Astrocyte (in vitro differentiated cells and primary cell): Measurements from ENCODE around the gene DIDO1. TPM values are rescaled to one million over a fixed set of nuclear protein-coding genes. Genes with fewer than 3 reads are reported as not detected.

Experiments
- DNase-seq: peaks from one replicate; pipeline ENCODE4 v3.0.0-alpha.2; 2010; ENCODE audit warnings: low read depth
- FAIRE-seq: peaks from 2 replicates; lab custom pipeline; 2011; peaks lifted over from hg19 to GRCh38; lab: Jason Lieb, UNC
- H2AFZ ChIP-seq: 2 replicates; pipeline ENCODE4 v1.6.0; 2012; ENCODE audit warnings: low read depth, low read length, inconsistent platforms
- H3K27ac ChIP-seq: 2 replicates; pipeline ENCODE4 v1.5.1; 2011; ENCODE audit warnings: low read depth, low read length, inconsistent platforms
- H3K27me3 ChIP-seq: 2 replicates; pipeline ENCODE4 v1.6.0; 2011; ENCODE audit warnings: low read length, inconsistent platforms; ENCODE audit not compliant: insufficient read depth
- H3K36me3 ChIP-seq: 2 replicates; pipeline ENCODE4 v1.5.1; 2011; ENCODE audit warnings: low read length, inconsistent platforms; ENCODE audit not compliant: insufficient read depth
- H3K4me1 ChIP-seq: 2 replicates; pipeline ENCODE4 v1.5.1; 2011; ENCODE audit warnings: low read length, inconsistent platforms; ENCODE audit not compliant: insufficient read depth
- H3K4me2 ChIP-seq: 2 replicates; pipeline ENCODE4 v1.6.0; 2012; ENCODE audit warnings: low read length, inconsistent platforms
- H3K4me3 ChIP-seq: 2 replicates; pipeline ENCODE4 v1.5.1; 2011; ENCODE audit warnings: low read depth, mild to moderate bottlenecking, low read length, inconsistent platforms; ENCODE audit not compliant: insufficient read depth
- H3K79me2 ChIP-seq: 2 replicates; pipeline ENCODE4 v1.6.0; 2012; ENCODE audit warnings: mild to moderate bottlenecking, low read length, inconsistent platforms; ENCODE audit not compliant: insufficient read depth
- H3K9ac ChIP-seq: 2 replicates; pipeline ENCODE4 v1.6.0; 2012; ENCODE audit warnings: mild to moderate bottlenecking, low read length, inconsistent platforms
- H3K9me3 ChIP-seq: 2 replicates; pipeline ENCODE4 v1.5.1; 2012; ENCODE audit warnings: low read depth, mild to moderate bottlenecking, low read length, inconsistent platforms; ENCODE audit not compliant: insufficient read depth
- H4K20me1 ChIP-seq: 2 replicates; pipeline ENCODE4 v1.6.0; 2012; ENCODE audit warnings: low read length, inconsistent platforms; ENCODE audit not compliant: insufficient read depth
- H3K27ac Mint-ChIP-seq: one replicate; pipeline ENCODE4 v1.8.0; 2021; ENCODE audit warnings: mild to moderate bottlenecking, mixed read lengths; ENCODE audit not compliant: unreplicated experiment
- H3K27me3 Mint-ChIP-seq: one replicate; pipeline ENCODE4 v1.8.0; 2021; ENCODE audit warnings: low read depth, mixed read lengths; ENCODE audit not compliant: unreplicated experiment
- H3K36me3 Mint-ChIP-seq: one replicate; pipeline ENCODE4 v1.8.0; 2021; ENCODE audit warnings: low read depth, mixed read lengths; ENCODE audit not compliant: unreplicated experiment
- H3K4me1 Mint-ChIP-seq: one replicate; pipeline ENCODE4 v1.8.0; 2021; ENCODE audit warnings: low read depth, mixed read lengths; ENCODE audit not compliant: unreplicated experiment
- H3K4me3 Mint-ChIP-seq: one replicate; pipeline ENCODE4 v1.8.0; 2021; ENCODE audit warnings: mild to moderate bottlenecking, moderate library complexity, mixed read lengths; ENCODE audit not compliant: unreplicated experiment
- H3K9me3 Mint-ChIP-seq: one replicate; pipeline ENCODE4 v1.8.0; 2021; ENCODE audit warnings: mild to moderate bottlenecking, mixed read lengths; ENCODE audit not compliant: unreplicated experiment
- EZH2 ChIP-seq: IDR thresholded peaks from 2 replicates; pipeline ENCODE4 v1.6.1; 2012; ENCODE audit warnings: mild to moderate bottlenecking, low read length, inconsistent platforms; ENCODE audit not compliant: insufficient read depth
- total RNA-seq: library from RNA; stranded (reverse); gene quantifications from 2 replicates; pipeline ENCODE4 v1.2.1, GENCODE V29; 2021
- TF ChIP-seq, protein P1 (sequence below): IDR thresholded peaks from 2 replicates; pipeline ENCODE4 v1.5.1; 2011; ENCODE audit warnings: low read depth, mild to moderate bottlenecking, inconsistent platforms, low read length, moderate library complexity; ENCODE audit not compliant: insufficient read depth

Gene DIDO1
- total RNA-seq, 1 donor from 2014 or later = 39.0 TPM

DNA sequence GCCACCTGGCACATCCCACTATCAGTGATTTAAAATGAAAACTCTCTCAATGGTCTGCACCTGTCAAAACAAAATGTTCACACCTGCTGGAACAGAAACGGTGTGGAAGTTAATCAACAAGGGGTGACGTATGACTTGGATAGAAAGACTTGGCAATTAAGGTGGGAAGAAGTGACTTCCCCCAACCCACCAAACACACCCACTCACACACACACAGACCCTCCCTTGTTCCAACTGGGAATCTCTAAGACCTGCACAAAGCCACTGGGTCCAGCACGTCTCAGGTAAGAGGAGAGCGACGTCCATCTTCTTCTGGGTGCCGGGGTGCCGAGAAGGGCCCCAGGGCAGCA lies 39.6 kb downstream of the DIDO1 start:
- H2AFZ ChIP-seq = no peak overlapping the region

DNA sequence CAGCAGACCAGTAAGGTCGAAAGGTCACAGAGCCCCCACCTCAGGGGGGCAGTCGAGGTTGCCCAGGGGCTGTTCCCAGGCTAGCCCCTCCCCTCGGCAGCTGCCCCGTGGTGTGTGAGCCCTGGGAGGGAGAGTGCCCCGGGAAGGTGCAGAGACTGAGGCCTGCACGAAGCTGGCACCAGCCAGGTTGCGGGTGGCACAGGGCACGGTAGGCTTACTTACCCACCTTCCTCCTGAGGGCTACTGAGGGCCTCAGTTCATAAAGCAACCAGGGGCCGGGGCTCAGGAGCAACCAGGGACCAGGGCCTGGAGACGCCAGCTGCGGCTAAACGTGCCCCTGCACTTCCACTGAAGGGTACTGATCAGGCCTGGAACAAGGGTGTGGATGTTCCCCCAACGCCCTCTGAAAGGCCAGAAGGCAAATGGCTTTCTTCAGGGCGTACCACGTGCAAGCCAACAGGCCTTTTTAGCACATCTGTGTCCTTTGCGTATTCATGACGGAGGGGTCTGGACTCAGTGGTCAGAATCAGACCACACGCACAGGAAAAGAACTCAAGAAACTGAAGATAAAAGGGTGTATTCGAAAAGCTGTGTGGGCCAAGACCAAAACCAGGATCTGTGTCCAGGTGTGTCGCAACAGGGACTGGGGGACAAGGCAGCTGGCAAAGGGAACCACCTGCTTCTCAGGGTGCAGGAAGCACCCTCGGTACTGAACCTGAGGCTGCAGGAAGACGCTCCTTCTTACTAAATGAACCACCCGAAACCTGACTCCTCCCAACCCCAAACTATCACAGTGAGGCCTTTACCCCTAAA lies 40.2 kb downstream of the DIDO1 start:
- Mint-ChIP-seq H3K4me1 (peaks cover 21% of the 10 kb centered on the region), H3K27ac (no peak overlapping the region), H3K4me3 (no peak overlapping the region), H3K27me3 (no peaks in the 10 kb centered on the region), H3K36me3 (peaks cover 22% of the 10 kb centered on the region), H3K9me3 (no peaks in the 10 kb centered on the region)
- Histone ChIP-seq H4K20me1 (peaks cover 55% of the 10 kb centered on the region), H3K4me1 (peaks cover 19% of the 10 kb centered on the region), H3K4me3 (no peak overlapping the region), H3K4me2 (no peak overlapping the region), H3K36me3 (peaks cover 17% of the 10 kb centered on the region), H2AFZ (no peak overlapping the region), H3K27me3 (no peaks in the 10 kb centered on the region), H3K9me3 (no peaks in the 10 kb centered on the region), H3K9ac (no peak overlapping the region), H3K79me2 (no peaks in the 10 kb centered on the region), H3K27ac (no peak overlapping the region)
- TF ChIP-seq, protein P1, sequence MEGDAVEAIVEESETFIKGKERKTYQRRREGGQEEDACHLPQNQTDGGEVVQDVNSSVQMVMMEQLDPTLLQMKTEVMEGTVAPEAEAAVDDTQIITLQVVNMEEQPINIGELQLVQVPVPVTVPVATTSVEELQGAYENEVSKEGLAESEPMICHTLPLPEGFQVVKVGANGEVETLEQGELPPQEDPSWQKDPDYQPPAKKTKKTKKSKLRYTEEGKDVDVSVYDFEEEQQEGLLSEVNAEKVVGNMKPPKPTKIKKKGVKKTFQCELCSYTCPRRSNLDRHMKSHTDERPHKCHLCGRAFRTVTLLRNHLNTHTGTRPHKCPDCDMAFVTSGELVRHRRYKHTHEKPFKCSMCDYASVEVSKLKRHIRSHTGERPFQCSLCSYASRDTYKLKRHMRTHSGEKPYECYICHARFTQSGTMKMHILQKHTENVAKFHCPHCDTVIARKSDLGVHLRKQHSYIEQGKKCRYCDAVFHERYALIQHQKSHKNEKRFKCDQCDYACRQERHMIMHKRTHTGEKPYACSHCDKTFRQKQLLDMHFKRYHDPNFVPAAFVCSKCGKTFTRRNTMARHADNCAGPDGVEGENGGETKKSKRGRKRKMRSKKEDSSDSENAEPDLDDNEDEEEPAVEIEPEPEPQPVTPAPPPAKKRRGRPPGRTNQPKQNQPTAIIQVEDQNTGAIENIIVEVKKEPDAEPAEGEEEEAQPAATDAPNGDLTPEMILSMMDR = no peak
- TF ChIP-seq EZH2 = no peak
- DNase-seq = no peak
- FAIRE-seq = no peak

More for the DNA sequence above, 39.6 kb downstream of the DIDO1 start:
- Mint-ChIP-seq H3K4me1 (peaks cover 26% of the 10 kb centered on the region), H3K9me3 (no peaks in the 10 kb centered on the region), H3K27ac (no peak overlapping the region), H3K4me3 (no peak overlapping the region), H3K27me3 (no peaks in the 10 kb centered on the region), H3K36me3 (peaks cover 19% of the 10 kb centered on the region)
- Histone ChIP-seq H3K4me1 (peaks cover 19% of the 10 kb centered on the region), H4K20me1 (peaks cover 61% of the 10 kb centered on the region), H3K4me3 (no peak overlapping the region), H3K36me3 (peaks cover 22% of the 10 kb centered on the region), H3K9me3 (no peaks in the 10 kb centered on the region), H3K79me2 (no peaks in the 10 kb centered on the region), H3K4me2 (peak overlapping the region; percentile 53), H3K27ac (no peak overlapping the region), H3K27me3 (no peaks in the 10 kb centered on the region), H3K9ac (no peak overlapping the region)
- no peak for FAIRE-seq
- no peak for TF ChIP-seq EZH2
- TF ChIP-seq, protein P1 = no peak
- DNase-seq = no peak
